ENCODE results near the gene ACP3.

Gene ACP3

GRCh38 chr3:132318451-132318850 is 1.2 kb downstream of the ACP3 start:
- DNase-seq (ENCODE audit: low read depth): peak; percentile 21

- DNase-seq (ENCODE audit: low read depth): no peak
Measured at GRCh38 chr3:132321304-132321703, 4.1 kb downstream of the ACP3 start.

- no peak for DNase-seq (ENCODE audit: low read depth)
Measured at GRCh38 chr3:132325103-132325606, 7.9 kb downstream of the ACP3 start.

- no peak for DNase-seq (ENCODE audit: low read depth)
Measured at GRCh38 chr3:132325634-132326033, 8.4 kb downstream of the ACP3 start.

GRCh38 chr3:132326251-132326650 is 9.0 kb downstream of the ACP3 start:
- no peak for DNase-seq (ENCODE audit: low read depth)

DNA sequence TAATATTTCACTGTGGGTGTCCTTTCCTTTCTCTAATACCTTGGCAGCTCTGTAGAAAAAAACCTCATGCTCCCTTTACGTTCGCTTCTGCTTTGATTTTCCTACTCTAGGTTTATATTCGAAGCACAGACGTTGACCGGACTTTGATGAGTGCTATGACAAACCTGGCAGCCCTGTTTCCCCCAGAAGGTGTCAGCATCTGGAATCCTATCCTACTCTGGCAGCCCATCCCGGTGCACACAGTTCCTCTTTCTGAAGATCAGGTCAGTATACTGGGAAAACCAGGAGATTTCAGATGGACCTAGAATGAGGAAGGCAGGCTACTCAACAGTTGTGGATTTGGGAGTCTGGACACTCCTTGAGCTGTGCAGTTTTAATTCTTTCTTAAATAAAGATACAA is 14.9 kb downstream of the ACP3 start:
- no peak for DNase-seq (ENCODE audit: low read depth)

DNA sequence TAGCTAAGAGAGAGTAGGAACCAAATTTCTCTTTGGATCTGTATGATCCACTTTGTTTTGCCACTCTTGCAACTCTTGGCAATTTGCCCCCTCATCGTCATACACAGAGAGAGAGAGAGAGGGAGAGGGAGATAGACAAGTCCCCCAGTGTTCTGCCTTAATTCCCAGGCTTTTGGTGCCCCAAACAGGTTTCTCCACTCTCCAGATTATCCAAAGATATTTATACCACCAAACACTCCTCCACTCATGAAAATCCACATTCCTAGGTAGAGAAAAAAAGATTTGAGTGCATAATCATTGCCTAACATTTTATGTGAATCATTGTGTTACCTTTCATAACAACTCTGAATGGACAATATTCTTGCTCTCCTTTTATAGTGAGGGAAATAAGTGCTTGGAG is 15.3 kb downstream of the ACP3 start:
- no peak for DNase-seq (ENCODE audit: low read depth)

GRCh38 chr3:132341746-132342145 is 24.5 kb downstream of the ACP3 start:
- DNase-seq (ENCODE audit: low read depth): no peak

DNA sequence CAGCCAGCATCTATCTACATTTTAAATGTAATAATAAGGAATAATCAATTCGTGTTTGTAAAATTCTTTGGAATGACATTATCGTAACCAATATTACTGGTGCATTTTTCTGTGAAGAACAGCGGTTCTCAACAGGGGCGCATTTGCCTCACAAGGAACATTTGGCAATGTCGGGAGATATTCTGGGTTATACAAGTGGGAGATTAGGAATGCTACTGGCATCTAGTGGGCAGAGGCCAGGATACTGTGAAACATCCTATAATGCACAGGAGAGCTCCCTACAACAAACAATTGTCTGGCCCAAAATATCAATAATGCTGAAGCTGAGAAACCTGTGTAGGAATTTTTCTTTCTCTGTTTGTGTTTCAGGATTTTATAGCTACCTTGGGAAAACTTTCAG is 25.0 kb downstream of the ACP3 start:
- DNase-seq (ENCODE audit: low read depth): no peak

DNA sequence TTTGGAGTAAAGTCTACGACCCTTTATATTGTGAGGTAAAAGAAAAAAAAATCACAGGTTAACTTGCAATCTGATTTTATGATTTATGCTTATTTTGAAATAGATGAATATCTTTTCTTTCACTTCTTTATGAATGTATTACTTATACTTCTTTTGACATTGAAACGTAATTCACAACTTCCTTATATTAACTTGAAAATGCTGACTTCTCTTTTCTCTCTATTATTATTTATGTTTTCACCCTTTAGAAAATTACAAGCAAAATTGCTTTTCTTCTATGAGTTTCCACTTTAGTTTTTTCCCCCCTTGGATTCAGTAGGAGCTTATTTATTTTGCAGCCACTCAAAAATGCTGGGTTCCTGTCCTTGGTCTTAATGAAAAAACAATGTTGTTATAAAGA is 25.4 kb downstream of the ACP3 start:
- no peak for DNase-seq (ENCODE audit: low read depth)

- DNase-seq (ENCODE audit: low read depth): peak; percentile 45
Measured at GRCh38 chr3:132343018-132343612, 25.9 kb downstream of the ACP3 start.

- DNase-seq (ENCODE audit: low read depth): peak; percentile 36
Measured at GRCh38 chr3:132344666-132345280, 27.6 kb downstream of the ACP3 start.

- peak; percentile 14 for DNase-seq (ENCODE audit: low read depth)
Measured at GRCh38 chr3:132346841-132347736, 29.9 kb downstream of the ACP3 start.

DNA sequence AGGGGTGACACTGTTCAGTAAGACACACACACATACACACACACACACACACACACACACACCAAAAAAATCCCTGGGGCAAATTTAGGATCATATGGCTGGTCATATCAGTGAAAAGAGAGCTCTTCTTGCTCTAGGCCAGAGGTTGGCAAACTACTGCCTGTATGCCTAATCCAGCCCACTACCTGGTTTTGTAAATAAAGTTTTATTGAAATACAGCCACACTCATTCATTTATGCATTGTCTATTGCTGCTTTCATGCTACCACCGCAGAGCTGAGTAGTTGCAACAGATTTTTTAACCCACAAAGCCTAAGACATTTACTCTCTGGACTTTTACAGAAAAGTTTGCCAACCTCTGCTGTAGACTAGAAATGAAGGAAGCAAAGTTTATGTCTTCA is 30.6 kb downstream of the ACP3 start:
- DNase-seq (ENCODE audit: low read depth): no peak

GRCh38 chr3:132348531-132348930 is 31.3 kb downstream of the ACP3 start:
- no peak for DNase-seq (ENCODE audit: low read depth)

- no peak for DNase-seq (ENCODE audit: low read depth)
Measured at GRCh38 chr3:132350814-132351213, 33.6 kb downstream of the ACP3 start.

DNA sequence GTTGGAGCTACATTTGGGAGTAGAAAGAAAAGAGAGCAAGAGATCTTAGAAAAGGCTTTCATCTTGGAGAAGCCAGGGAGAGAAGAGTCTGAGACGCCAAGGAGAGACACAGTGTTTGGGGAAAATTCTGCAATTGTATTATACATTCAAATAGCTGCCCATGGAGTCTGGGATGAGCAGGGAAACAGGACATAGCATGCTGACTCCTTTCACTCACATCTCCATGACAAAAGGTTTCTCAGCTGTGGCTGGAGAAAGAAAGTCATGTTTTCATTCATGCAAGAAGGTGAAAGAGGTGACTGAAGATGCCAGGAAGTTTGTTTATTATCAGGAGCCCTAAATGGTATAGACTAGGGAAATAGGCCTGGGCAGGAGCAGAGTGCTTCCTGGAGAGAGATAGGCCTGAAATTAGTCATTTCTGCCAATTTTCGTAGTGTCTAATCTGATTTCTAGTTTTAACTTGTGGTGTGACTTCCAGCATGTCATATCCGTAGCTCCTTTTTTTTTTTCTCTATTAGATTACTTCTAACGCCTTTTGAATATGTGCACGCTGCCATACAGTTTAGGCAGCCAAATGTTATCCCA is 34.1 kb downstream of the ACP3 start:
- no peak for DNase-seq (ENCODE audit: low read depth)

GRCh38 chr3:132352556-132353143 is 35.4 kb downstream of the ACP3 start:
- DNase-seq (ENCODE audit: low read depth): peak; percentile 54

DNA sequence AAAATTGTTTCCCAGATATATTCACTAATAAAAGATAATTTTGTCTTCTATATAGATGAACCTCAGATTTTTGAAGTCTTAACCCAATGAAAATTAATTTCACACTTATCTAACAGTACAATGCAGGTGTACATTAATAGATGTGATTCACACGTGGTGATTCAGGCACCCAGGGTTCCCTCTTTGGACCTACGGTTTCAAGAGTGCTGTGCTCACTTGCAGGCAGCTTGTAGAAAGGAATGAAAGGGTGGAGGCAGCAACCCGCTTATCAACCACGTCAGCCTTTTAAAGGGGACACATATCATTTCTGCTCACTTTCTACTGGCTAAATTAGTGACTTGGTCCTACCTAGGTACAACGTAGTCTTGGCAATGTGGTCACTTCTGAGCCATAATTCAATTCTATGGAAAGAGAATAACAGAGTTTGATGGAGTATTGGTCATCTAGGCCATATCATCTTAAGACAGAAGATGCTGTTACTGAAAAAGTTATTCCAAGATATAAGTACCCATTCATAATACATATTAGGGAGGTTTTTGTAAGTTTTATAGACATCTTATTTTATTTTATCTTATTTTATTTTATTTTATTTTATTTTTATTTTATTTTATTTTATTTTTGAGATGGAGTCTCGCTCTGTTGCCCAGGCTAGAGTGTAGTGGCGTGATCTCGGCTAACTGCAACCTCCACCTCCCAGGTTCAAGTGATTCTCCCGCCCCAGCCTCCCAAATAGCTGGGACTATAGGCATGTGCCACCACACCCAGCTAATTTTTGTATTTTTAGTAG is 37.9 kb downstream of the ACP3 start:
- no peak for DNase-seq (ENCODE audit: low read depth)

GRCh38 chr3:132356568-132356967 is 39.4 kb downstream of the ACP3 start:
- DNase-seq (ENCODE audit: low read depth): no peak

DNA sequence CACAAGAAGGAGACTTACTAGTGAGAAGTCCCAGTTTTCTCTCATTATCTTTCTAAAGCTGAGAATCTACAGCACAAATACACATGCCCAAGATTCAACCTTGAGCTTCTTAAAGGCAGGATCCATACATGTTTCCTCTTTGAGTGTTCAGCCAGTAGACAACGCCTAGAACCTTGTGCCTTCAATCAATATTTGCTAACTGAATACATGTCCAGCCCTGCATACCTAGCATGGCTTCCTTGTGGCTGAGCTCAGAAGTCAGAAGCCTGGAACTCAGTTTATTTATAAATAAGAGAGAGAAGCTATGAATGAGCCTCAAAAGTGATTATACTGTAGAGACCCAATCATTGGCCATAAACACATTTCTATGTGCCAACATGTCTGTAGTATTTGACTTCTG is 43.5 kb downstream of the ACP3 start:
- no peak for DNase-seq (ENCODE audit: low read depth)

Data from stromal cell of bone marrow (primary cell).